Measurements from ENCODE around the gene CPB1.

CPB1 gene

DNA sequence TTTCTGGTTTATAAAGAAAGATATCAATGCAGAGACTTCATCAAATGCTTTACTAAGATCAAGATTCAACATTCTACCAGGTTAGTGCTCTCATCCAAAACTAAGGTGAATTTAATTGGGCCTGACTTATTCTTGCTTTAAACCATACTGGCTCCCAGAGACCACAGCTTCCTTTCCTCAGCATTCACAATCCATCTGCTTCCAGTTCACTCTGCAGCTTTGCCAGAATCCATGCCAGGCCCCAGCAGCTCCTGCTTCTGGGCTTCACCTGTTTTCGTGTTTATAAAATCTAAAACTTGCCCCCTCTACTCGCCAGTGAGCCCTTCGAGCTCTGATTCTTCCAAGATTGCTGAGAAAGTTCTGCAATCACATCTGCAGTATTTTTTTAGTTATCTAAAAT is 2.3 kb downstream of the CPB1 start:
- no peak for DNase-seq (ENCODE audit: low read depth in 4 of 4, low spot score in 1 of 4)

DNA sequence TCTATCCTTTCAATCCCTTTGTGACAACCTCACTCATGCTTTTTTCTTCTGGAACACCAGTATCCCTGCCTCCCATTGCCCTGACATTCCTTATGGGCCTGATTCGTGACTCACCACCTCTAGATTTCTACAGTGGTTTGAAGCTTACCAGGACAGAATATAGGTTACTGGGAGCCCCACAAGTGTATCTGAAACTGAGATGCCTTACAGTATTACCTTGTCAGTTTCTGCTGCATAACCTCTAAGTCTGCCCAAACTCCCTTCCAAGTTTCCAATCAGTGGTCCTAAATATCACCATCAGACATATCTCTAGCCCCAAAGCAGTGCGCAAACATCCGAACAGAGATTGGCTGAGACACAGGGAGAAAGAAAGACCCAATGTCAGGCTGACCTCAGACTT is 5.6 kb downstream of the CPB1 start:
- no peak for DNase-seq (ENCODE audit: low read depth in 4 of 4, low spot score in 1 of 4)

DNA sequence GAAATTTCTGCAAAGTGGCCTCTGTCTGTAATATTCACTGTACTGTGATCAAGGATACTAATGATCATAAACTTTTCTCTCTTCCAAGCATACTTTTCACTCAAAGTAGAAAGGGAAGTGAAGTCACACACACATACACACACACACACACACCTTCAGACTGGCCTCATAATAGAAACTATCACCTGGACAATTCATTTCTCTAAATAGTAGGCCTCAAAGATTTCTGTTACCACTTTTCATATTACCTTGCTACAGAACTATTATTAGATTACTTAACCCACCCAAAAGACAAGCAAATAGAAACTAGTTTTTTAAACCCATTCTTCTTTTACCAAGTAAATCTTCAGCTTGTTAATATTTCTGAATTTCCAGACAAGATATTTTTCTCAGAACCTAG is 12.2 kb downstream of the CPB1 start:
- DNase-seq (ENCODE audit: low read depth in 4 of 4, low spot score in 1 of 4): no peak

DNA sequence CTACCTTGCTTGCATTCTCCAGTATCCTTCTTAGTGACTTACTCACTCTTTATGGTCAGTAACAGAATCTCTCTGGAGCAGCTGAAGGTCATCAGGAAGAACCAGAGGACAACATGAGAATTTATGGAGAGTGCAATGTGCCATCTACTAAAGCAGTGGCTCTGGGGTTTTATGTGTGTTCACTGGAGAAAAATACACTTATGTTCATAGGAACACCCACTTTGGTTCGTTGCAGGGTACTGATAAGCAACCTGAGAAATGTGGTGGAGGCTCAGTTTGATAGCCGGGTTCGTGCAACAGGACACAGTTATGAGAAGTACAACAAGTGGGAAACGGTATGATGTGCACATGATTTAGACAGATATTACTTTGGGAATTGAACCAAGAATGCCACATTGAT is 12.8 kb downstream of the CPB1 start:
- DNase-seq (ENCODE audit: low read depth in 4 of 4, low spot score in 1 of 4): no peak

DNA sequence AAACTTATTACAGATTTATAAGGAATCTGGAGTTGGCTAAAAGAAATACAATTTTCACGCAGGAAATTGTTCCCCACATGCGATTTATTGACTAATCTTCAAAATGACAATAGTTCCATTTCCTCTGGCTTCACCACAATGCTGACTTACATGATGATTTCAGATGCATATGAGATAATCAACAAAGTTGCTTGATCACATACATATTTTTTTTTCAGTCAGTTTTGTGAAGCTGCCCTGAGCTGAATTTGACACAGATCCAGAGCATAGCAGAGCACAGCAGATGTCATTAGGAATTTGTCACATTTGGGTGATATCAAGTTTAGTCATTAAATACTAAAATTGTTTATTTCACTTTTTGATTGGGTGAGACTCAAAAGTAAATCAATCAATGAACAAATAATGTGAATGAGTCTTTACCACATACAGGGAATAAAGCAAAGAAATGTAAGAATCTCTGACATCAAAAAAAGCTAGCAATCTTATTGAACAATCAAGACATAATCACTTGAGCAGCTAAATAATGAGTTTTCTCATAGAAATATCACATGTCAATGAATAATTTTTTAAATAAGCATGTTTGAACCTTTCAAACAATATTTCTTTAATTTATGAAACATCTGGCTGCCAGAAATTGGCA is 18.3 kb downstream of the CPB1 start:
- DNase-seq (ENCODE audit: low read depth in 4 of 4, low spot score in 1 of 4): no peak

DNA sequence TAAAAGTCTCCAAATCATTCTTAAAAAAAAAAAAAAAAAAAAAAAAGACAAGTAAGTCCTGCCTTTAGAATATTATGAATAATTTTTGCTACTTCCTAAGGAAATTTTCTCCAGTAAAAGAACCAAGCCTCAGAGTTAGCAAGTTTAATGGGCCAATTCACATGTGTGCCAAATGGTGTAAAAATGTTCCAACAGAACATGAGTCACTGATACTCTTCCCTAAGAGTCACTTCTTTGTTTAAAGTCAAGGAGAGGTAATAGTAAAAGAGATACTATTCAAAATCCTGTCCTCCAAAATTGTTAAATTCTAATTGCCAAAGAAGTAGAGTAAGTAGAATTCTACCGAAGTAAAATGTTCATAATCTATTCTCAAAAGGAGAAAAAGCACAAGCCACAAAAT is 19.7 kb downstream of the CPB1 start:
- no peak for DNase-seq (ENCODE audit: low read depth in 4 of 4, low spot score in 1 of 4)

DNA sequence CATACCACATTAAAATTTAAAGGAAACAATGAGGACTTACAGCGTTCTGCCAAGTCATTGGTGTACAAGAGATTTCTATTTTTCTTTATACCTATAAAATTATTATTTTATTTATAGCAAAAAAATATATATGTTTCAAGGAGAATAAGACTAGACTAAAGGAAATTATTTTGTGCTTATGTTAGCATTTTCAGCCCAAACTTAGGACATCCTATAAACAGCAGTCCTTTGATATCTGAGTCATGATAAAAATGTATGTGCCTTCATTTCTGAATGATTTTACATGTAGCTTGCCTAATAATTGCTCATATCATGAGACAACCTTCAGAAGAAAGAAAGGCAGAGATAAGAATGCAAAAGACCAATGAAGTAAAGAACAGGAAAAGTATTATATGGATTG is 20.8 kb downstream of the CPB1 start:
- no peak for DNase-seq (ENCODE audit: low read depth in 4 of 4, low spot score in 1 of 4)

DNA sequence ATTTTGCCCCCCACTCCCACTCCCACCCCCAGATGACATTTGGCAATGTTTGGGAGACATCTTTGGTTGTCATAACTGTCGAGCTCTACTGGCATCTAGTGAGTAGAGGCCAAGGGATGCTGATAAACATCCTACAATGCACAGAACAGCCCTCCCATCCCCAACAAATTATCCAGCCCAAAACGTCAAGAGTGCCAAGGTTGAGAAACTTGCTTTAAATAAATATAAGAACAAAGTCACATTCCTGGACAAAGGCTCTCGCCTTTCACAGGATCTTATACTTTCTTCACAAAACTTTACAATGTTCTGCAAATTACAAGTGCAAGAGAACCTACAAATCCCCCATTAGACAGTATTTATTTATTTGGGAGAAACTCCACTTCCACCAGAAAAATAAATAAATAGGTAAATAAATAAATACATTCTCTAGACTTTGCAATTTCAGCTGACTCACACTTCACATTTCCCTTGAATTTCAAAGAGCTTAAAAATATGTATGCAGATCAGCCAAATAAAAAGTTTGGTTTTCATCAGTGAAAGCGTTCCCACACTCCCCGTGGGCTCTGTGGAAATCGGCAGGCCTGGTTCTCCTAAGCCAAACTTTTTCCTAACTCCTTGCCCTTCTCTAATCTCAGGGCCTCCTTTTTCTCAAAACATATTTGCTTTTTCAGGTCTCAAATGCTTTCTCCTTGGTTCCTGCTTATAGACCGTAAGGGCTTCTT is 24.8 kb downstream of the CPB1 start:
- no peak for DNase-seq (ENCODE audit: low read depth in 4 of 4, low spot score in 1 of 4)

DNA sequence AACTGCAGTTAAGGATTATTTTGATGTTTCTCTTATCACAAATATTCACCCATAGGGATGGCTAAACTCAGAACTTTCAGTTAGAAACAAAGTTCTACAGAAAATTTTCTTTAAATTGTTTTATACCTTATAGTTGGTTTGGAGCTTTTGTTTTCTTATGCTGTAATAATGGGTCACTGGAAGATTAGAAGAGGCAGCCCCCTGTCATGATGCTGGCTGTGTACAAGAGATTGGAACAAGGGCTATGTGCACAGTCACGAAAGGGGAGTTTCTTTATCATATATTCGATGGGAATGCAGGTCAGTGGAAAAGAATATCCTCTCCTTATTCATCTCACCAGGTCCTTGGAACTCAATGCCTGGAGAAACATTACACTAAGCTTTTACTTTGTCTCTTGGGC is 25.5 kb downstream of the CPB1 start:
- DNase-seq (ENCODE audit: low read depth in 4 of 4, low spot score in 1 of 4): no peak

DNA sequence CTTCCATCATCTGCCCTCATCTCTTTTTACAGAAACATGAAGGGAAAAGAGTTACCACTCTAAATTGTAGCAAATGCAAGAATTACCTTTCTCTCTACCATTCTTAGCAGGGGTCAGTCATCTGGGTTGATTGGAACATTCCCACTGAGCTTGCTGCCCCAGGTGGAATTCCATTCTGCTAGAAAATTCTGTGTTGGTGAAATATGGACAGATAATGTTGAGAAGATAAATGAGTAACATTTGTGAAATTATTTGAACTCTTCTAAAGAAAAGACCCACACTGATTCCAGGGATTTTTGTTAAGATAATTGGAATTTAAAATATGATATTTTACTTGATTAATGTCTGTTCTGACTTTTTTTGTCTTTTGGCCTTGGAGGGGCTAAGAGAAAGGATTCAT is 26.4 kb downstream of the CPB1 start:
- no peak for DNase-seq (ENCODE audit: low read depth in 4 of 4, low spot score in 1 of 4)

DNA sequence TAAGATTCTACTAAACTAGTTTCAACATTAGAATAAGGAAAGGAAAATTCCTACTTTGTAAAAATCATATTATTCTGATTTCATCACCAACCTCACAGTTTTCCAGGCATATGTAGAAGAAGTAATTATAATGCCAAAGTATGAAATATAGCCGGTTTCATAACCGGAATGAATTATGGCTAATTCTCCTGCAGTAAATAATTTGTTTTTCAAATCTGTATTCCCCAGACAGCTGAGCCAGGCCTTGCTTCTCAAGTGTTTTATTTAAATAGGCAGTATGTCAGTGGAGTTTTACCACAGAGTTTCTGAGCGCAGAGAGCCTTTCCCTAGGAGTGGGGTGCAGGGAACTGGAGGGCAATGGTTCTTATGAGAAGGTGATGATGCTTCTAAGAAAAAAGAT is 28.8 kb downstream of the CPB1 start:
- DNase-seq (ENCODE audit: low read depth in 4 of 4, low spot score in 1 of 4): no peak

DNA sequence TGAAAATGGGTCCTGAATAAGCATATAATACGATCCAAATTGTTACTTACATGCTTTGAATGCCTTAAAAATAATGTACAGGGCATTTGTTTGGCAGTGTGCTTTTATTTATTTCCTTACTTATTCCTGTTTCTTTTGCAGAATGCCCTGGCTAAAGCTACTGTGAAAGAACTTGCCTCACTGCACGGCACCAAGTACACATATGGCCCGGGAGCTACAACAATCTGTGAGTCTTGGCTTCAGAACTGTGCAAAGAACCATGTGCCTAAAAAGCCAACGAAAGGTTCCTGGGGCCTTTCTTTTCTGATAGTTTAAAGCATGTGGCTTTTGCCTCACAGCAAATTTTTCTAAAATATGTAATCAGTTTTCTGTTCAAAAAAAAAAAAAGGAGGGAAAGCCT is 29.7 kb downstream of the CPB1 start:
- DNase-seq (ENCODE audit: low read depth in 4 of 4, low spot score in 1 of 4): no peak

DNA sequence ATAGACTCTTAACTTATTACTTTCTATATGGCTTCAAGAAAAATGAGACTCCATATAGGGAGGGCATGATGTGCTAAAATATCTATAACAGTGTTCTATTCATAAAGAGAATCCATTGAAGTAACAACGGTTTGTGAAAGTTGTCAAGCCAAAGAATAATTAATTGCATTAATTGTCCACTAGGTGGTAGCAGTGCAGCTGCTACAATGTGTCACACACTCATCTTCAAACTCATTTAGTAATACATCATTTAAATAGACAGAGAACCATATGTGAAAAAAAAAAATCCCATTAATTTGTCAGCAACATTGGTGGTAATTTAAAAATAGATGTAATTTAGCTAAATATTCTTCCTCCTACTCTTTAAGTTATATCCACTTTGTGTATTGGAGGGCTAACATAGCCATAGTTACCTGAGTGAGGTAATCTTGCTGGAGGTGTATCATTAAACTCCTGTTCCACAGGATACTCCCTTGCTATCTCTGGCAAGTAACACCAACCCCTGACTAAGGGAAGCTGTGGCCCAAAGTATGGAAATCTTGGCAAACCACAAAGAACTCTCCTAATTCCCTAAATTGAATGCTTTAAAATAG is 33.8 kb downstream of the CPB1 start:
- no peak for DNase-seq (ENCODE audit: low read depth in 4 of 4, low spot score in 1 of 4)

DNA sequence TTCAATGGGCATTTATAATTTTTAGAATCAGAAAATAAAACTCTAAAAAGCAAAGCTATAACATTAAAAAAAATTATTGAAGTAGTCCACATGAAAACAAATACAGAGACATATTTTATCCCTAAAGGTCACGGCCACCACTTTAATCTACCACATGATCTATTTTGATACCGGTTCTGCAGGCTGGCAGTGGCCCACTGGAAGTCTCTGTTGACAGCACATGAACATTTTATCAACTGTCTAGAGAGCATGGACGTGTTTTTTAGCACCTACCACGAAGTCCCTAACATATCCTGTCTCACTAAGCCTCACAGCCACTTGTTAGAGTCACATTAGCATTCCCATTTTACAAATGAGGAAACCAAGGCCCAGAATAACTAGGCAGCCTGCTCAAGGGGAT is 35.7 kb downstream of the CPB1 start:
- DNase-seq (ENCODE audit: low read depth in 4 of 4, low spot score in 1 of 4): no peak

DNA sequence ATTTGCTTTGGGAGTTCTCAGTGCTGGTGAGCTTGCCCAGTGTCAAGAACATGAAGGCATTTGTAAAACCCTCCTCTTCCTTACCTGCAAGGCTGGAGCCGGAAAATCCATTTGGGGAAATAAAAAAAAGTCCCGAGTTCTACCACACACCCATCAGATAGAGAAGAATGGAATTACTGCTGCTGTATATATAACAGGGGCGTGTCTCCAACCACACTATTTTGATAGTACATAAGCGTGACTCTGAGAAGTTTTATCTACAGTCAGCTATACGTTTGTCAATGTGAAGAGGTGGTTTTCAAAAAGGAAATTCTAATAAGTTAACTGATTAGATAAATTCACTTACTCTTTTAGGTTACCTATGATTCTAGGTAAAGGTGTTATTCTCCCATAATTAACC is 36.2 kb downstream of the CPB1 start:
- DNase-seq (ENCODE audit: low read depth in 4 of 4, low spot score in 1 of 4): no peak

DNA sequence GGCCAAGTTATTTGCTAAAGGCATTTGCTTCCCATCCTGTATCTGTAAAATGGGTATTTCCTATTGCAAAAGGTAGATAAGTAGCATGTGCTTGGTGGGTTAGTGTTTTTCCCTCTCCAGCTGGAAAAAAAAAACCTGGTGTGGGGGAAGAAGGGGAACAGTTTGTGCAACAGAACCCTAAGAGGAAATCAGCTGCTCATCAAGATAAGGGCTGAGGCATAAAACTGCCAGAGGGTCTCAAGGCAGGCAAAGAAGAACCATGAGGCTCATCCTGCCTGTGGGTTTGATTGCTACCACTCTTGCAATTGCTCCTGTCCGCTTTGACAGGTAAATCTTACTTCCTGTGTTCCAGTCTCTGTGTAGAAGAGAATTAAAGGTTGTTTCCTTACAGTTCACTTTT is 37.4 kb downstream of the CPB1 start, which contains the start of gene CPA3:
TSS of gene CPA3 (plus strand) at position 248 of the 400 bp plus-strand sequence. CDS start at position 260, 12 bp downstream.
- no peak for DNase-seq (ENCODE audit: low read depth in 4 of 4, low spot score in 1 of 4)

DNA sequence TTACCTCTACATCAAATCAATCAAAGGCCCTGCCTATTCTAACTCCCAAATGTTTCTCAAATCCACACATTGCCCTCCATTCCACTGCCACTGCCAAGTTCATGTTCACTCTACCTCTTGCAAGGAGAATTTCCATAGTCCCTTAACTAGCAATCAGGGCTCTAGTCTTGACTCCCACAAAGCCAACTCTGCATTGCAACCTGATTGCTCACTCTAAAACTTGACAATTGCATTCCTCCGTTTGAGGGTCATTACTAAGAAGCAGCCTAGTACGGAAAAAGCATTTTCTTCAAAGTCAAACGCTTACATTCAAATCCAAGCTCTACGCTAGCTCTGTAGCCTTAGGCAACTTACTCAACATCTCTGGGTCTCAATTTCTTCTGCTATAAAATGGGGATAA is 38.6 kb downstream of the CPB1 start:
- DNase-seq (ENCODE audit: low read depth in 4 of 4, low spot score in 1 of 4): no peak

DNA sequence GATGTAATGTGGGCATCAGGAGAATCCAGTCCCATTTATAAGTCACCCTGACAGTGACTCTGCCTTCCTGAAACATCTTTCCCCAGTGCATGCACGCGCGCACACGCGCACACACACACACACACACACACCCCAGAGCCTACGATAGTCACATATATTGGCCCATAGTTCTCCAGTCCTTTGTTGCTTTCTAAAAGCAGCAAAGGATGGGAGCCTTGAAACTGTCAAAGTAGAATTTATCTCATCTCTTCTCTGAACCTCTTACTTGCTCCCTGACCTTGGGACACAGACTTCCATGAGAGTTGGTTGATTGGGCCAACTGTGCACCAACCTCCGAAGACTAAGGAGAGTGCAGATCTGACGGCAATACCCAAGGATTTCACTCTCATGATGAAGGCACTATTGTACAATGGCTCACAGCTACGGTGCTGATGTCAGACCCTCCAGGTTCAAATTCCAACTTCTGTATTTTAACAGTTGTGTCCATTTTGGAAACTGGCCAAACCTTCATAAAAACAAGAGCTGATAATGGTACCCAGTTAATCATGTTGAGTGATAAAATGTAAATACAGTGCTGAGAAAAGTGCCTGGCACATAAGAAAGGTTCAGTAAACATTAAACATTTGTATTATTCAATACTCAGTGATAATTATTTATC is 45.8 kb downstream of the CPB1 start:
- DNase-seq (ENCODE audit: low read depth in 4 of 4, low spot score in 1 of 4): no peak

DNA sequence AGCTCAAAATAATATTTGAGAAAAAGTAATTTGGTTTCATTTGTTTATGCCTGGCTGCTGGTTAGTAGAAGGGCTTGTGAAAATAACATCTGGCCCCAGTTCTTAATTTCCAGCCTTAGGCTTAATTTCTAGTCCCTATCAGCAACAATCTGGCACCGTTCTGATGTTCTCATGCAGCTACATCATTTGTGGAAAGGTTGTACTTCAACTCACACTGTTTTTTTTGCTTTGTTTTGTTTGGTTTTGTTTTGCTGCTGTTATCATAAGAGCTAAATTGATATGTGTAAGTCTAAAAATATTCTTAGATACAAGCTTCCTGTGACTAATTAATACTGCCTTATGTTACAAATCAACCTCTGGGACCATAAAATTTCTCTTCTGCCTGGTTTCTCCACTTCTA is 46.4 kb downstream of the CPB1 start:
- no peak for DNase-seq (ENCODE audit: low read depth in 4 of 4, low spot score in 1 of 4)

DNA sequence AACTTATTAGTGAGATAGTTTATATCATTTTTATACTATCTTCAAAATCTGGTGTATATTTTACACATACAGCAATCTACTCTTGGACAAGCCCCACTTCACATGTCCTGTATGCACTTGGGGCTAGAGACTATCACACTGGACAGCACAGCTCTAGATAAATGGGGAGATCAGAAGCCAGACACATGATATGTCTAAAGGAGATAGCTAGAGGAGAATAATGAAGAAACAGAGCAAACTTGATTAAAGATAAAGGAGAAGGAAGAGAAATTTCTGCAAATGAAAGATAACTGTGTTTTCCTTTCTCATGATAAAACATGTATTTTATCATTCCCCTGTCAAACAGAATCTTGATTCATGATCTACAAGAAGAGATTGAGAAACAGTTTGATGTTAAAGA is 50.5 kb downstream of the CPB1 start:
- no peak for DNase-seq (ENCODE audit: low read depth in 4 of 4, low spot score in 1 of 4)

DNA sequence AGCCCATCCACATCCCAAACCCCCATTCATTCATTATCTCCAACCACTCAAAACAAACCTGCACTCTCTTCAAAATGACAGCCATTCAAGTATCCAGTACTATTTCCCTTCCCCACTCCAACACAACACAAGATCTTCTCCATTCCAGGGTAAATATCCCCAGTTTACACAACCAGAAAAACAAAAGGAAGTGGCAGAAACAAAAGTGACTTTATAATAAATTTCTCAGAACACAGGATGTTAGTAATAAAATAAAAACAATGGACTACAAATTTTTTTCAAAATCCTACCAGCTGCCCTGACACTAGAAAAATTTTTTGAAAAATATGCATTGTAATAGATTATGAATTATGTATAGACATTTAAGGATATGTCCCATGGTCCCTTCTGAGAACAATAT is 51.6 kb downstream of the CPB1 start:
- DNase-seq (ENCODE audit: low read depth in 4 of 4, low spot score in 1 of 4): no peak

DNA sequence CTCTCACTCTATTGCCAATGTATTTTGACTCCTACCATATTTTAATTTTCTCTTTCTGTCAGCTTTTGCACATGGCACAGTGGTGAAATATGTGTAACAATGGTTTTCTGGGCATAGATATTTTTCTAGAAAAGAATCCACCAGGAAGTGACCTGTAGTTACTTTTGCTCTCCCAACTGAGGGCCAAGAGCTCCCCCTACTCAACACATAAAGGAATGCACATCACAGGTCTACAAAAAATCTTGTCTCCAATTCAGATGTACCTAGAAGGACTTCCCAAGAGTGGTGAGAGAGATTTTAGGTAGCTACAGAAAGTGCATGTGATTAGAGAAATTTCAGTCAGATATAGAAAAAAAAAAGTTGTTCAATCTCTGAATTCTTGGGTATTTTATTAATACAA is 53.1 kb downstream of the CPB1 start:
- no peak for DNase-seq (ENCODE audit: low read depth in 4 of 4, low spot score in 1 of 4)

Data from stimulated activated CD4-positive, alpha-beta T cell treated with anti-CD3 and anti-CD28 coated beads, Interleukin-1b, Interleukin-23, amount 100 ng/mL, for 24 hours (primary cell).